OCI-LY3 (cell line): ENCODE results near the gene TEX261.

Experiments
- H2AFZ ChIP-seq: fragments of 200-600, 300-600 bp; shearing (Covaris generic); 2 replicates; pipeline ENCODE4 v1.6.0; 2014; ENCODE audit warnings: antibody characterized with exemption, low read depth, low read length
- H3K27ac ChIP-seq: fragments of 200-600, 300-600 bp; sonication (generic); 2 replicates; pipeline ENCODE4 v1.5.1; 2014; ENCODE audit warnings: mild to moderate bottlenecking, low read length, moderate library complexity, mixed read lengths
- H3K27me3 ChIP-seq: fragments of 200-600, 300-600 bp; sonication (generic); 2 replicates; pipeline ENCODE4 v1.6.1; 2014; ENCODE audit warnings: low read depth, low read length, mixed read lengths
- H3K36me3 ChIP-seq: fragments of 200-600, 300-600 bp; sonication (generic); replicated peaks from 2 replicates; pipeline ENCODE3; 2014; ENCODE audit warnings: low read depth, low read length, mixed read lengths
- H3K4me1 ChIP-seq: fragments of 300-600, 200-600 bp; sonication (generic); 2 replicates; pipeline ENCODE4 v1.6.1; 2014; ENCODE audit warnings: low read length, mixed read lengths
- H3K4me2 ChIP-seq: fragments of 200-600, 300-600 bp; sonication (generic); 2 replicates; pipeline ENCODE4 v1.6.1; 2014; ENCODE audit warnings: low read length, mixed read lengths
- H3K4me3 ChIP-seq: fragments of 300-600, 200-600 bp; sonication (generic); 2 replicates; pipeline ENCODE4 v1.5.1; 2014; ENCODE audit warnings: antibody characterized with exemption, mild to moderate bottlenecking, low read length, moderate library complexity
- H3K79me2 ChIP-seq: fragments of 300-600, 200-600 bp; shearing (Covaris generic); 2 replicates; pipeline ENCODE4 v1.6.1; 2014; ENCODE audit warnings: mild to moderate bottlenecking, low read length, mixed read lengths
- H3K9ac ChIP-seq: fragments of 300-600, 200-600 bp; shearing (Covaris generic); 2 replicates; pipeline ENCODE4 v1.6.0; 2014; ENCODE audit warnings: mild to moderate bottlenecking, low read length, moderate library complexity
- H3K9me3 ChIP-seq: fragments of 200-600, 300-600 bp; shearing (Covaris generic); 2 replicates; pipeline ENCODE4 v1.6.1; 2014; ENCODE audit warnings: low read length, mixed read lengths; ENCODE audit not compliant: insufficient read depth
- H4K20me1 ChIP-seq: fragments of 200-600, 300-600 bp; sonication (generic); 2 replicates; pipeline ENCODE4 v1.6.1; 2016; ENCODE audit warnings: low read length, mixed read lengths; ENCODE audit not compliant: insufficient read depth
- CTCF ChIP-seq: fragments of 200-600, 300-600 bp; sonication (generic); IDR thresholded peaks from 2 replicates; pipeline ENCODE4 v1.5.1; 2014; ENCODE audit warnings: antibody characterized with exemption, low read length, low read depth
- EZH2phosphoT487 ChIP-seq: fragments of 200-600 bp; shearing (Covaris generic); IDR thresholded peaks from 2 replicates; pipeline ENCODE4 v1.6.1; 2018; ENCODE audit warnings: antibody characterized with exemption, mixed run types, low read depth

Gene TEX261

GRCh38 chr2:70981866-70982810, 12.5 kb downstream of the TEX261 start:
- H3K9ac ChIP-seq: no peak overlapping the region
- H3K4me3 ChIP-seq: no peak overlapping the region
- H3K4me1 ChIP-seq: peaks cover 9% of the 10 kb centered on the region
- H3K4me2 ChIP-seq: no peak overlapping the region
- H3K79me2 ChIP-seq: no peaks in the 10 kb centered on the region
- H4K20me1 ChIP-seq: no peaks in the 10 kb centered on the region
- no peak overlapping the region for H2AFZ ChIP-seq
- no peaks in the 10 kb centered on the region for H3K27me3 ChIP-seq
- H3K27ac ChIP-seq: no peak overlapping the region
- H3K9me3 ChIP-seq: no peaks in the 10 kb centered on the region
- H3K36me3 ChIP-seq: peaks cover 11% of the 10 kb centered on the region
- no peak for TF ChIP-seq CTCF
- TF ChIP-seq EZH2phosphoT487: no peak

GRCh38 chr2:70981421-70981820, 13.3 kb downstream of the TEX261 start:
- Histone ChIP-seq H3K9ac (no peak overlapping the region), H3K4me1 (peaks cover 12% of the 10 kb centered on the region)

GRCh38 chr2:70979626-70980025, 15.0 kb downstream of the TEX261 start:
- Histone ChIP-seq H3K36me3 (no peaks in the 10 kb centered on the region), H3K79me2 (no peaks in the 10 kb centered on the region), H3K4me1 (peaks cover 13% of the 10 kb centered on the region), H3K9me3 (no peaks in the 10 kb centered on the region), H3K4me3 (no peak overlapping the region), H2AFZ (no peak overlapping the region), H3K4me2 (no peak overlapping the region), H3K9ac (no peak overlapping the region), H3K27ac (no peak overlapping the region), H3K27me3 (no peaks in the 10 kb centered on the region), H4K20me1 (no peaks in the 10 kb centered on the region)
- TF ChIP-seq EZH2phosphoT487 (no peak), CTCF (no peak)

More at GRCh38 chr2:70981421-70981820, 13.3 kb downstream of the TEX261 start:
- no peak overlapping the region for H3K27ac ChIP-seq
- no peak for TF ChIP-seq EZH2phosphoT487
- peaks cover 8% of the 10 kb centered on the region for H3K36me3 ChIP-seq
- H3K4me2 ChIP-seq: no peak overlapping the region
- H2AFZ ChIP-seq: no peak overlapping the region
- no peaks in the 10 kb centered on the region for H3K9me3 ChIP-seq
- no peak overlapping the region for H3K4me3 ChIP-seq
- H3K79me2 ChIP-seq: no peaks in the 10 kb centered on the region
- H4K20me1 ChIP-seq: no peaks in the 10 kb centered on the region
- H3K27me3 ChIP-seq: no peaks in the 10 kb centered on the region

GRCh38 chr2:70979180-70979488, 15.5 kb downstream of the TEX261 start:
- no peak overlapping the region for H3K27ac ChIP-seq
- TF ChIP-seq EZH2phosphoT487: no peak
- TF ChIP-seq CTCF: no peak
- H3K4me1 ChIP-seq: peaks cover 13% of the 10 kb centered on the region
- peaks cover 2% of the 10 kb centered on the region; the same call in 1 of the 2 replicates for H3K27me3 ChIP-seq
- H2AFZ ChIP-seq: no peak overlapping the region
- no peak overlapping the region for H3K4me2 ChIP-seq
- H4K20me1 ChIP-seq: no peaks in the 10 kb centered on the region
- no peak overlapping the region for H3K4me3 ChIP-seq
- H3K9me3 ChIP-seq: no peaks in the 10 kb centered on the region
- no peaks in the 10 kb centered on the region for H3K36me3 ChIP-seq
- H3K79me2 ChIP-seq: no peaks in the 10 kb centered on the region
- no peak overlapping the region for H3K9ac ChIP-seq
